GM19372 (cell line): ENCODE results near the gene SLC22A25.
"Not testable (repeated sequence)": the region's sequence is repeated elsewhere in the genome, so short reads cannot be mapped to it uniquely, and the experiment has no call there.

Experiments
- ATAC-seq: cut with Tn5 transposase; IDR thresholded peaks from one replicate; pipeline ENCODE4 v1.9.1; 2021; ENCODE audit warnings: mild to moderate bottlenecking, low read depth, moderate library complexity; ENCODE audit not compliant: unreplicated experiment

SLC22A25 gene

DNA sequence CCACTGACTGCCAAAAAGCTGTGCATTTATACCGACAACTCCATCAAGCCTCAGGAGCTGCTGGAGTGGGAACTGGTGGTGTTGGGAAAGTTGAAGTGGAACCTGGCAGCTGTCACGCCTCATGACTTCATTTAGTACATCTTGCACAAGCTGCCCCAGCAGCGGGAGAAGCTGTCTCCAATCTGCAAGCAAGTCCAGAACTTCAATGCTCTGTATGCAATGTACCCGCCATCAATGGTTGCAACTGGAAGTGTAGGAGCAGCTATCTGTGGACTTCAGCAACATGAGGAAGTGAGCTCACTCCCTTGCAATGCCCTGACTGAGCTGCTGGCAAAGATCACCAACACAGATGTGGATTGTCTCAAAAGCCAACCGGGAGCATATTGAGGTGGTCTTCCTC lies at the start of gene SLC22A25:
TSS of gene SLC22A25 (minus strand) at position 67 of the 400 bp plus-strand sequence. CDS start 13,947 bp downstream, outside the sequence.
- ATAC-seq, result no peak

GRCh38 chr11:63290285-63290684 lies 46.9 kb upstream of the SLC22A25 start:
- ATAC-seq, result no peak

DNA sequence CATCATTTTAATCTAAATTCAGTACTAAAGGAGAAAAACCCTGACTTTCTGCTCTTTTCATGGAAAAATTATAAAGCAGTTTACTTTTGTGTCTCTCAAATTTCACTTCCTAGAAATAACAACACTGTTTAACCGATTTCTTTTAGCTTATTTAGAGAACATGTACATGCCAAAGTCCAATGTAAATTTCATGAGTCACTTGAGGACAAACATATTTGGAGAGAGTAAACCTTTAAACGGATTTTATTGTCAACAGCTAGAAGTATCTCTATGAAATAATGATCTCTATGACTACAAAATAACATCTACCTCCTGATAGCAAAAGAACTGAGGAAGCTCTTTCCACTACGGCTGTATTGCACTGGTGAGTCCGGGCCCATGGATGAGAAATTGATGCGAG lies 46.3 kb upstream of the SLC22A25 start:
- no peak for ATAC-seq

- no peak for ATAC-seq
Observed at GRCh38 chr11:63282579-63282978, 39.2 kb upstream of the SLC22A25 start.

- no peak for ATAC-seq
Observed at GRCh38 chr11:63280920-63281319, 37.5 kb upstream of the SLC22A25 start.

- ATAC-seq, result no peak
Observed at GRCh38 chr11:63277345-63277943, 34.0 kb upstream of the SLC22A25 start.

DNA sequence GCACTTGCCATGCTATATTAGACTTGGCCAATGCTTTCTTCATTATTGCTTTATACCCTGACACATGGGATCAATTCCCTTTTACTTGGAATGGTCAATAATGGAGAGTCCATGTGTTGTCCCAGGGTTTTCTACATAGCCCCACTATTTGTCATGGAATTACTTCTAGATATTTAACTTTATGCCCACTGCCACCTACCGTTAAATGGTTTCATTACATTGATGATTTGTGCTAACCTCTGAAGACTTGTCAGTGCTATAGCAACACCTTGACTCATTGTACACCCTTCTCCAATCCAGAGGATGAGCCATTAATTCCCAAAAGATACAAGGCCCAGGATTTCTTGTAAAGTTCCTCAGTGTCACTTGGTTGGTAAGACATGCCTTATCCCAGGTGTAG lies 31.4 kb upstream of the SLC22A25 start:
- no peak for ATAC-seq

DNA sequence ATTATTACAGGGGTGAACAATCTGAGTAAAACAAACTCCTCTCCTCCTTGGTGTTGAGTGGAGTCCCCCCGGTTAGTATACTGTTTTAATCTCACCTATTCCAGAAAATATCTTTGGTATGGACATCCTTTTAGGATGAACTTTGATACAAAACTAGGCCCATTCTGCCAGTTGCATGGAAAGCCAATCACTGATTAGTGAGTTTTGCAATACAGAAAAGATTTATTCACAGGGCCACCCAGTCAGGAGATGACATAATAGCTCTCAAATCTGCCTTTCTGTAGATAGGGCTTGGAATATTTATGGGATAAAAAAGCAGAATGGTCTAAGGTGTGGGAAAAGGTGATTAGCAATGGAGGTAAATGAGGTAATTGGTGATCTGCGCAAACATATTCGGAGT lies 30.3 kb upstream of the SLC22A25 start:
- ATAC-seq, result no peak

DNA sequence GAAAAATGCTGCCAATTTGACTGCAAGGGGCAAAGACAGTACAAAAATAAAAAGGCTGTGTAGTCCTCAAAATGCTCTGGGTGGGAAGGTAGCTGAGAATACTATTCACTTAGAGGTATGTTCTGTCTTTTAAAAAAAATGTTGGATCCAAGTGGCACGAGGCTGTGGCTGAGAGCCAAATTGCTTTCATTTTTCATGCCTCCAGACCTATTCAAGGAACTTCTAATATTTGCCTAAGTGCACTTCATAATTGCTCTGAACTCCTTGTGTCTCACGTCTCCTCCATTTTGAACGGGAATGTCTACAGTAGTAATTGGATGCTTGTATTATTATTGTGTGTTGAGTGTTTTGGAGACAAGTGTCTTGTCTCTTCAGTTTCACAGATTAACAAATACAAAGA lies 19.1 kb upstream of the SLC22A25 start:
- ATAC-seq, result no peak

GRCh38 chr11:63251312-63251711 lies 7.9 kb upstream of the SLC22A25 start:
- no peak for ATAC-seq

GRCh38 chr11:63250162-63251050 lies 7.0 kb upstream of the SLC22A25 start:
- no peak for ATAC-seq

- ATAC-seq, result no peak
Observed at GRCh38 chr11:63248966-63249365, 5.6 kb upstream of the SLC22A25 start.

GRCh38 chr11:63247237-63248002 lies 4.0 kb upstream of the SLC22A25 start:
- not testable (repeated sequence) for ATAC-seq

DNA sequence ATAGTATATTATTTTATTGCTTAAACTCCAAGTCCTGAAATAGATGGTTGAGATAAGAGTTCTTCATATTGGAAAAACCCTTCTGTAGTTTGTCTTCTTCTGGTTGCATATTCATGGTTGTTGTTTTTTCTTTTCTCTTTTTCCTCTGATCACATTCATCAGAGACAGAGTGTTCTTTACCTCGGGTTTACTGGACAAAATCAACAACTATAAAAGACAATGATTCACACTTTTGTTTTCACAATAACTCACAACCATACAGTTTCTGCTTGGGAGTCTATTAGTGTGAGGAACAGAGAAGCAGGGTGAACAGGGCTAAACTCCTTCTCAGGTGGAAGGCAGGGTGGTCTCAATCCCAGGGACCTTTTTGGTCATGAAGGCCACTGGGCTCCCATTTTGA lies 2.6 kb upstream of the SLC22A25 start:
- no peak for ATAC-seq

DNA sequence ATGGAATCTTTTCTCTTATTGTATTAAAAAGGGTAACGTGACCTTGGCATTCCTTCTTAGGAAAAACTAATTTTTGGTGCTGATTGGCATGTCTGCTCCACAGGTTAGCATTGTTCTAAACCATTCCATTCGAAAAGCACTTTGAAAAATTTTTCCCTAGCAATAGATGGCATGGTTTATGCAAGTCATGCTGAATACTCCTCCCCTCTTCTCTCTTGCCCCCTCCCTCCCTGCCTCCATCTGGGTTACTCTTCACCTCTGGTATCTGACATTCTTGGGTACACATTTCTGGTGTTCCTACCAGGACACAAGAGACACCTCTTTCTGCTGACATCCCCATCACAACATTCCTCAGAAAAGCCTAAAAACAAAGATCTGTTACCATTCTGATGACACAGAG lies 1.5 kb upstream of the SLC22A25 start:
- no peak for ATAC-seq

- ATAC-seq, result no peak
Observed at GRCh38 chr11:63242089-63242781, 1.2 kb downstream of the SLC22A25 start.

DNA sequence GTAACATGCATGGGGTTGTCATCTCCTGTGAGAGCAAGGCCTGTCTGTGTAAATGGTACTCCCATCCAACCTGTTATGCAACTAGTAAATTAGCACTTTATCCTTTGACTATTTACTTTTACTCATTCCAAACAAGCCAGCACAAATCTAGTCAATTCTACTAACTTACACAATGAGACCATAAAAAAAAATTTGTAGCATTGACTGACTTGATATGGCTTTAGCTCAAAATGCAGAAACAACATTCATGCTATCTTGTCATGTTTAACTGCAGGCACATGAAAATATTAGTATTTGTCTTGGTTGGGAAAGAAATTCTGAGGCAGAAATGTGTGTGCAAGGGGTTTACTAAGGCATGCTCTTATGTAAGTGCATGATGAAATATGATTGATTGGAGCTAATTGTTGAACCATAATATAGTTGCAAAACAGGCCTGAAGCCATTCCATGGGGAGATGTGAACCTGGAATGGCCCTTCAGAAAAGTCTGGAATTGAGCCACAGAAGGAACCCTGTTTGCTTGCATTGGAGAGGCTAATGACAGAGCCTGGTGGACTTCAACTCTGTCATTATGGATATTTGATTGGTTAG lies 2.5 kb downstream of the SLC22A25 start:
- ATAC-seq, result no peak

DNA sequence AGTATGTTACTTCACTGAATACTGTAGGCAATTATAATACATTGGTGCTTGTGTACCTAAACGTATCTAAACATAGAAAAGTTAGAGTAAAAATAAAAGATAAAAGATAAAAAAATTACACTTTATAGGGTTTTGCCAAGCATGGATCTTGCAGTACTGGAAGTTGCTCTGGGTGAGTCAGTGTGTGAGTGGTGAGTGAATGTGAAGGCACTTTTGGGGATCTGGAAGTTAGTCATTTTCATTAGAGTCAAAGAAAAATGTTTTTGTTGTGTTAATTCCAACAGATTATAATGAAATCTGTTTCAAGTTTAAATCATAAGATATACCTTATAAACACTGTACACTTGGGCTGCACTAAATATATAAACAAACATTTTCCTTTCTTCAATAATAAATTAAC lies 3.3 kb downstream of the SLC22A25 start:
- no peak for ATAC-seq

GRCh38 chr11:63239254-63239653 lies 4.1 kb downstream of the SLC22A25 start:
- no peak for ATAC-seq

- ATAC-seq, result no peak
Observed at GRCh38 chr11:63237413-63237812, 6.0 kb downstream of the SLC22A25 start.
